Right cardiac atrium (tissue), 5 donors: ENCODE data around the gene IL6. TPM values are rescaled to one million over a fixed set of nuclear protein-coding genes. Genes with fewer than 3 reads are reported as not detected.
"Not testable (repeated sequence)": the region's sequence is repeated elsewhere in the genome, so short reads cannot be mapped to it uniquely, and the experiment has no call there.

Source experiments
- ATAC-seq, 2 donors: fragments of 200-7000 bp; cut with Tn5 transposase; one replicate each; pipeline versions ENCODE4 v1.8.0 to v1.9.1; 2020; ENCODE audit warnings: moderate library complexity in 2 of 2, mild to moderate bottlenecking in 1 of 2
- DNase-seq, 3 donors: peaks; one replicate each; pipeline ENCODE4 v3.0.0-alpha.2; 2020
- H3K27ac ChIP-seq: one replicate; pipeline ENCODE4 v1.5.1; 2013; ENCODE audit warnings: mild to moderate bottlenecking, low read length, control low read depth, moderate library complexity
- H3K27me3 ChIP-seq: one replicate; pipeline ENCODE4 v1.6.1; 2013; ENCODE audit not compliant: control insufficient read depth, insufficient read depth
- H3K4me1 ChIP-seq: one replicate; pipeline ENCODE4 v1.6.1; 2013; ENCODE audit warnings: low read length; ENCODE audit not compliant: control insufficient read depth, insufficient read depth
- H3K4me3 ChIP-seq: one replicate; pipeline ENCODE4 v1.5.1; 2013; ENCODE audit warnings: low read length, control low read depth
- H3K9me3 ChIP-seq: one replicate; pipeline ENCODE4 v1.6.1; 2013; ENCODE audit warnings: low read length; ENCODE audit not compliant: control insufficient read depth
- WGBS: extraction: QIAGEN DNeasy Blood & Tissue Kit; methylation state at CpG from one replicate; pipeline ENCODE4 v1.1.7; 2013; 5-methylcytosine and 5-hydroxymethylcytosine counted together
- intact Hi-C, 4 donors: fragments of 100-400 bp; cut with DNase I; formaldehyde crosslinking; loops; one replicate each; pipeline versions ENCODE4 v1.11.0 to v1.14.0; 2022 to 2023
- polyA plus RNA-seq: library from polyadenylated mRNA; stranded (reverse); fragments of 200-250 nt; gene quantifications from one replicate; pipeline ENCODE4 v1.2.3, GENCODE V29; 2013
- total RNA-seq, 4 donors: library from RNA; stranded (reverse); fragmentation: NEBNext Ultra II Directional; extraction: Animal tissue kit (Norgen Biotek cat#: 25700); gene quantifications; one replicate each; pipeline ENCODE4 v1.2.1, GENCODE V29; 2021
- donor health status: healthy with polysubstance abuse.
- donor health status: DM: no; HTN: yes; CAD: no.
- donor health status: DM: no; HTN: no; CAD: no.
- donor health status: DM: no; HTN: yes; CAD: no; lungs with severe emphysema.
- donor health status: DM: yes; HTN: yes; CAD: no.

The IL6 gene
- total and polyA plus RNA-seq, 5 donors, result 0.43 to 17.2 (median 1.3) TPM

- H3K27ac ChIP-seq, ATAC-seq, H3K4me1 ChIP-seq, H3K9me3 ChIP-seq, H3K4me3 ChIP-seq, intact Hi-C loops, H3K27me3 ChIP-seq, DNase-seq: not testable (repeated sequence)
- 89% methylated on average over 6 of the region's 6 CpGs for WGBS
These were observed 22.3 kb upstream of the IL6 start for GRCh38 chr7:22704722-22705121.

DNA sequence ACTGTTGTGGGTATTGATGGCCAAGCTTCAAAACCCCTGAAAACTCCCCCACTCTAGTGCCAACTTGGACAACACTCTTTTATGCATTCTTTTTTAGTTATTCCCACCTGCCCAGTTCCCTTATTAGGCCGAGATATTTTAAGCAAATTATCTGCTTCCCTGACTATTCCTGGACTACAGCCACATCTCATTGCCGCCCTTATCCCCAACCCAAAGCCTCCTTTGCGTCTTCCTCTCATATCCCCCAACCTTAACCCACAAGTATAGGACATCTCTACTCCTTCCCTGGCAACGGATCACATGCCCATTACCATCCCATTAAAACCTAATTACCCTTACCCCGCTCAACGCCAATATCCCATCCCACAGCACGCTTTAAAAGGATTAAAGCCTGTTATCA lies 21.1 kb upstream of the IL6 start:
- H3K27ac ChIP-seq, H3K9me3 ChIP-seq, H3K4me3 ChIP-seq, H3K4me1 ChIP-seq, H3K27me3 ChIP-seq, ATAC-seq, intact Hi-C loops, DNase-seq: not testable (repeated sequence)
- 86% methylated on average over 7 of the region's 7 CpGs for WGBS

- H3K4me1 ChIP-seq, H3K4me3 ChIP-seq, H3K9me3 ChIP-seq, DNase-seq, ATAC-seq, intact Hi-C loops, H3K27me3 ChIP-seq, H3K27ac ChIP-seq: not testable (repeated sequence)
- WGBS, result 97% methylated on average over 5 of the region's 6 CpGs
These were observed 19.8 kb upstream of the IL6 start for GRCh38 chr7:22707026-22707691.

- intact Hi-C loops, DNase-seq, H3K27ac ChIP-seq, H3K4me3 ChIP-seq, H3K9me3 ChIP-seq, H3K27me3 ChIP-seq, ATAC-seq, H3K4me1 ChIP-seq: not testable (repeated sequence)
- 89% methylated on average over 4 of the region's 4 CpGs for WGBS
These were observed 18.8 kb upstream of the IL6 start for GRCh38 chr7:22708214-22708613.

DNA sequence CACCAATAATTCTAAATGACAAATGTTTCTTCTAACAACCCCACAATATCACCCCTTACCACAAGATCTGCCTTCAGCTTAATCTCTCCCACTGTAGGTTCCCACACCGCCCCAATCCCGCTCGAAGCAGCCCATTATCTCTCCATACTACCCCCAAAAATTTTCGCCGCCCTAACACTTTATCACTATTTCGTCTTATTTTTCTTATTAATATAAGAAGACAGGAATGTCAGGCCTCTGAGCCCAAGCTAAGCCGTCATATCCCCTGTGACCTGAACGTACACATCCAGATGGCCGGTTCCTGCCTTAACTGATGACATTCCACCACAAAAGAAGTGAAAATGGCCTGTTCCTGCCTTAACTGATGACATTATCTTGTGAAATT lies 18.3 kb upstream of the IL6 start:
- ATAC-seq, H3K4me3 ChIP-seq, intact Hi-C loops, H3K27me3 ChIP-seq, H3K9me3 ChIP-seq, H3K4me1 ChIP-seq, DNase-seq, H3K27ac ChIP-seq: not testable (repeated sequence)
- 91% methylated on average over 9 of the region's 9 CpGs for WGBS

GRCh38 chr7:22709062-22709829 lies 17.8 kb upstream of the IL6 start:
- ATAC-seq, H3K4me1 ChIP-seq, H3K4me3 ChIP-seq, H3K9me3 ChIP-seq, DNase-seq, H3K27ac ChIP-seq, intact Hi-C loops, H3K27me3 ChIP-seq: not testable (repeated sequence)
- WGBS, result 89% methylated on average over 12 of the region's 14 CpGs

DNA sequence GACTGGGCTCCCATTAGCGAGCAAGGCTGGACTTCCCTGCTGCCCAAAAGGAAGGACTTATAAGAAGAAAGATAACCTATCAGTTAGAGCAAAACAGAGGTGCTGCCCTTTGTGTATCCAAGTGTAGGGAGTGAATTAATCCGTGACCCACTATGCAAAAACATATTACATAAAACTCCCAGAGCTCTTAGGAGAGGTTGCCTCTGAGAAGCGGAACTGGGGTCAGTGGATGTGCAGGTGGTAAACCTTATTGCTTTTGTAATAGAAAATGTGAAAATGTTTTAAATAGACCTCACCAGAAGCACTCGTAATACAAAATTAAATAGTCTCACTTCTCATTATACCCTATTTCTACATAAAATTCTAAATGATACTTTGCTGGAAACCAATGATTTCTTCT lies 17.1 kb upstream of the IL6 start:
- ATAC-seq (no peak), DNase-seq (no peak)
- Histone ChIP-seq H3K4me3 (no peak overlapping the region), H3K27me3 (no peaks in the 10 kb centered on the region), H3K4me1 (no peaks in the 10 kb centered on the region), H3K27ac (no peak overlapping the region), H3K9me3 (no peaks in the 10 kb centered on the region)
- 93% methylated on average over 4 of the region's 4 CpGs for WGBS
- intact Hi-C loops, result no loop called here

DNA sequence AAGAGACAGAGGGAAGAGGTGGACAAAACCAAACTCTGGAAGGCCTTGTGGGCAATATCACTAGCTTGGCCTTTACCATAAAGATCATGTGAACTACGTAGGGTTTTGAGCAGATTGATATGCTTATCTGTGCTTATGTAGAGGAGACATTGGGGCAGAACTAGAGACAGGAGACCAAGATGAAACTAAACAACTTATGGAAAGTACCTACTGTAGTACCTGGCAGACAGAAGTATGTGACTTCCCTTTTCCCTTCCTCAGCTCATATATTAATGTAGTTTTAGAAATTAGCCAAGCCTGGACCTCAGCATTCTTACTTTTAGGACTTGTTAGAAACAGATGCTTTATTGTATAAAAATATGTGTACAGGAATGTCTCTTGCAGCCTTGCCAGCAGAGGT lies 14.0 kb upstream of the IL6 start:
- Histone ChIP-seq H3K4me3 (no peak overlapping the region), H3K27ac (no peak overlapping the region), H3K27me3 (no peaks in the 10 kb centered on the region), H3K9me3 (no peaks in the 10 kb centered on the region), H3K4me1 (no peaks in the 10 kb centered on the region)
- ATAC-seq, result no peak
- no peak for DNase-seq
- intact Hi-C loops, result no loop called here
- WGBS, result 88% methylated on average over 1 of the region's 1 CpG

GRCh38 chr7:22713463-22713862 lies 13.5 kb upstream of the IL6 start:
- H3K27ac ChIP-seq, result no peak overlapping the region
- WGBS, result 67% methylated on average over 1 of the region's 1 CpG
- no peak for ATAC-seq

DNA sequence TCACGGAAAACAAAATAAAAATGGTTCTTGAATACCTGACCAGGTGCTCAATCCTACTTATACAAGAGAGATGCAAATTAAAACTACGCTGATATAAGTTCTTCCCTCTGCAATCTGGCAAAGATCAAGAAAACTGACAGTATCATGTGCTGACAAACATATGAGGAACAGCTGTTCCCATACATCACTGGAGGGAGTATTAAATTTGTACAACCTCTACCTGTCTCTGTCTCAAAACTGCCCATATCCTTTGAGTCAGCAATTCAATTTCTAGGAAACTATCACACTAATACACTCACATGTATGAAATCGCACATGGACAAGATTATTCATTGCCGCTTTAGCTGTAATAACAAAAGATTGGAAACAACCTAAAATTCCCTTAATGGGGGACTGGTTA lies 11.0 kb upstream of the IL6 start:
- intact Hi-C loops, result no loop called here

More at GRCh38 chr7:22713463-22713862, 13.5 kb upstream of the IL6 start:
- H3K27me3 ChIP-seq, result no peaks in the 10 kb centered on the region
- intact Hi-C loops, result no loop called here
- H3K4me1 ChIP-seq, result no peaks in the 10 kb centered on the region
- H3K4me3 ChIP-seq, result no peak overlapping the region
- no peak for DNase-seq
- no peaks in the 10 kb centered on the region for H3K9me3 ChIP-seq

GRCh38 chr7:22717760-22718159 lies 9.2 kb upstream of the IL6 start:
- Histone ChIP-seq H3K4me1 (peaks cover 4% of the 10 kb centered on the region), H3K4me3 (no peak overlapping the region), H3K9me3 (no peaks in the 10 kb centered on the region), H3K27ac (peak overlapping the region; percentile 39), H3K27me3 (no peaks in the 10 kb centered on the region)
- intact Hi-C loops, result no loop called here
- 51% methylated on average over 7 of the region's 7 CpGs for WGBS
- DNase-seq, result peak in 2 of 3 donors; percentile 43 to 45
- peak; percentile 52 to 61 for ATAC-seq

More for the DNA sequence above, 11.0 kb upstream of the IL6 start:
- H3K4me1 ChIP-seq, result no peaks in the 10 kb centered on the region
- WGBS, result 97% methylated on average over 4 of the region's 4 CpGs
- H3K9me3 ChIP-seq, result no peaks in the 10 kb centered on the region
- ATAC-seq (no peak), DNase-seq (no peak)
- H3K27me3 ChIP-seq, result no peaks in the 10 kb centered on the region
- no peak overlapping the region for H3K4me3 ChIP-seq
- H3K27ac ChIP-seq, result no peak overlapping the region
